ENCODE results near the gene TRRAP. TPM values are rescaled to one million over a fixed set of nuclear protein-coding genes. Genes with fewer than 3 reads are reported as not detected.
"Not testable (repeated sequence)": the region's sequence is repeated elsewhere in the genome, so short reads cannot be mapped to it uniquely, and the experiment has no call there.

The TRRAP gene
- polyA plus RNA-seq, 1 donor from 2014 or later, result 12.9 TPM

DNA sequence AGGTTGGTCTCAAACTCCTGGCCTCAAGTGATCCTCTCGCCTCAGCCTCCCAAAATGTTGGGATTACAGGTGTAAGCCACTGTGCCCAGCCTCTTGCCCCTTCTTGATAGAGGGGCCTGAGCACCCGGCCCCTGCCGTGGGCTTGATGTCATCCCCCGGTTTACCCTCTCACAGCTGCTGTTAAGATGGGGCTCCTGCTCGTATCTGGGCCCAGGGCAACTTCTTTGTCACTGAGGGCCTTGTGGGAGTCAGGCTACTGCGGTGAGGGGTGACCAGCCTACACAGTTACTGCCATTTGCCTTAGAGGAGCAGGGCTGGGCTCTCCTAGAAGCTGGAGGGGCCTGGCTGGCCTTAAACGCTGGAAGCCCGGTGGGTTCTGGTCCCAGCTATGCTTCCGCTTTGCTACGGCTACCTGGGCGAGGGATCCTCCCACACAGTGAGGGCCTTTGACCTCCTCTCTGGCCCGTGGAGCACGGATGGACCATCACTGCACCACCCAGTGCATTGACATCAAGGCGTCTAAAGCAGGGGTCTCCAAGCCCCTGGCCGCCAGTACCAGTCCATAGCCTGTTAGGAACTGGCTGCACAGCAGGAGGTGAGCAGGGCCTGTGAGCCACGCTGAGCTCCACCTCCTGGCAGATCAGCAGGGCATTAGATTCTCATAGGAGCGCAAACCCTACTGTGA is 7.4 kb upstream of the TRRAP start:
- Histone ChIP-seq H3K9me2 (ENCODE audit: insufficient read depth, low read length) (no peaks in the 10 kb centered on the region), H3K79me2 (replicated peaks; ENCODE audit: insufficient read depth, low read length) (no peaks in the 10 kb centered on the region), H3K4me2 (ENCODE audit: low read length) (no peak overlapping the region), H3K27ac (ENCODE audit: low read length) (peak overlapping the region; percentile 86), H2AFZ (ENCODE audit: low read depth, low read length) (no peak overlapping the region), H3K9ac (ENCODE audit: low read length) (peak overlapping the region; percentile 97), H3K27me3 (ENCODE audit: insufficient read depth, low read depth, low read length) (peaks cover 9% of the 10 kb centered on the region), H3F3A (ENCODE audit: insufficient read depth, low read length, poor library complexity, severe bottlenecking) (no peaks in the 10 kb centered on the region), H3K4me3 (ENCODE audit: low read length) (peak overlapping the region; percentile 99), H3K36me3 (ENCODE audit: insufficient read depth, low read length) (no peaks in the 10 kb centered on the region), H4K20me1 (ENCODE audit: insufficient read depth) (no peaks in the 10 kb centered on the region), H3K9me3 (ENCODE audit: low read length) (no peaks in the 10 kb centered on the region)
- TF ChIP-seq EZH2 (IDR thresholded peaks at IDR 0.05; ENCODE audit: borderline replicate concordance, insufficient read depth, low read length, poor library complexity, severe bottlenecking) (no peak), RAD21 (conservative IDR thresholded peaks at IDR 0.05) (no peak), MXI1 (conservative IDR thresholded peaks at IDR 0.05; ENCODE audit: poor library complexity, severe bottlenecking) (no peak), EP300 (conservative IDR thresholded peaks at IDR 0.05; ENCODE audit: poor library complexity, severe bottlenecking) (no peak), POLR2AphosphoS5 (IDR thresholded peaks at IDR 0.05) (no peak), SMC3 (conservative IDR thresholded peaks at IDR 0.05; ENCODE audit: poor library complexity) (no peak), TAF1 (IDR thresholded peaks at IDR 0.05; ENCODE audit: low read depth) (no peak)
- TF ChIP-seq, protein P1, sequence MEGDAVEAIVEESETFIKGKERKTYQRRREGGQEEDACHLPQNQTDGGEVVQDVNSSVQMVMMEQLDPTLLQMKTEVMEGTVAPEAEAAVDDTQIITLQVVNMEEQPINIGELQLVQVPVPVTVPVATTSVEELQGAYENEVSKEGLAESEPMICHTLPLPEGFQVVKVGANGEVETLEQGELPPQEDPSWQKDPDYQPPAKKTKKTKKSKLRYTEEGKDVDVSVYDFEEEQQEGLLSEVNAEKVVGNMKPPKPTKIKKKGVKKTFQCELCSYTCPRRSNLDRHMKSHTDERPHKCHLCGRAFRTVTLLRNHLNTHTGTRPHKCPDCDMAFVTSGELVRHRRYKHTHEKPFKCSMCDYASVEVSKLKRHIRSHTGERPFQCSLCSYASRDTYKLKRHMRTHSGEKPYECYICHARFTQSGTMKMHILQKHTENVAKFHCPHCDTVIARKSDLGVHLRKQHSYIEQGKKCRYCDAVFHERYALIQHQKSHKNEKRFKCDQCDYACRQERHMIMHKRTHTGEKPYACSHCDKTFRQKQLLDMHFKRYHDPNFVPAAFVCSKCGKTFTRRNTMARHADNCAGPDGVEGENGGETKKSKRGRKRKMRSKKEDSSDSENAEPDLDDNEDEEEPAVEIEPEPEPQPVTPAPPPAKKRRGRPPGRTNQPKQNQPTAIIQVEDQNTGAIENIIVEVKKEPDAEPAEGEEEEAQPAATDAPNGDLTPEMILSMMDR (IDR thresholded peaks at IDR 0.05; ENCODE audit: poor library complexity, severe bottlenecking), result no peak
- TF ChIP-seq, protein P2, sequence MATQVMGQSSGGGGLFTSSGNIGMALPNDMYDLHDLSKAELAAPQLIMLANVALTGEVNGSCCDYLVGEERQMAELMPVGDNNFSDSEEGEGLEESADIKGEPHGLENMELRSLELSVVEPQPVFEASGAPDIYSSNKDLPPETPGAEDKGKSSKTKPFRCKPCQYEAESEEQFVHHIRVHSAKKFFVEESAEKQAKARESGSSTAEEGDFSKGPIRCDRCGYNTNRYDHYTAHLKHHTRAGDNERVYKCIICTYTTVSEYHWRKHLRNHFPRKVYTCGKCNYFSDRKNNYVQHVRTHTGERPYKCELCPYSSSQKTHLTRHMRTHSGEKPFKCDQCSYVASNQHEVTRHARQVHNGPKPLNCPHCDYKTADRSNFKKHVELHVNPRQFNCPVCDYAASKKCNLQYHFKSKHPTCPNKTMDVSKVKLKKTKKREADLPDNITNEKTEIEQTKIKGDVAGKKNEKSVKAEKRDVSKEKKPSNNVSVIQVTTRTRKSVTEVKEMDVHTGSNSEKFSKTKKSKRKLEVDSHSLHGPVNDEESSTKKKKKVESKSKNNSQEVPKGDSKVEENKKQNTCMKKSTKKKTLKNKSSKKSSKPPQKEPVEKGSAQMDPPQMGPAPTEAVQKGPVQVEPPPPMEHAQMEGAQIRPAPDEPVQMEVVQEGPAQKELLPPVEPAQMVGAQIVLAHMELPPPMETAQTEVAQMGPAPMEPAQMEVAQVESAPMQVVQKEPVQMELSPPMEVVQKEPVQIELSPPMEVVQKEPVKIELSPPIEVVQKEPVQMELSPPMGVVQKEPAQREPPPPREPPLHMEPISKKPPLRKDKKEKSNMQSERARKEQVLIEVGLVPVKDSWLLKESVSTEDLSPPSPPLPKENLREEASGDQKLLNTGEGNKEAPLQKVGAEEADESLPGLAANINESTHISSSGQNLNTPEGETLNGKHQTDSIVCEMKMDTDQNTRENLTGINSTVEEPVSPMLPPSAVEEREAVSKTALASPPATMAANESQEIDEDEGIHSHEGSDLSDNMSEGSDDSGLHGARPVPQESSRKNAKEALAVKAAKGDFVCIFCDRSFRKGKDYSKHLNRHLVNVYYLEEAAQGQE (IDR thresholded peaks at IDR 0.05; ENCODE audit: borderline replicate concordance), result no peak

DNA sequence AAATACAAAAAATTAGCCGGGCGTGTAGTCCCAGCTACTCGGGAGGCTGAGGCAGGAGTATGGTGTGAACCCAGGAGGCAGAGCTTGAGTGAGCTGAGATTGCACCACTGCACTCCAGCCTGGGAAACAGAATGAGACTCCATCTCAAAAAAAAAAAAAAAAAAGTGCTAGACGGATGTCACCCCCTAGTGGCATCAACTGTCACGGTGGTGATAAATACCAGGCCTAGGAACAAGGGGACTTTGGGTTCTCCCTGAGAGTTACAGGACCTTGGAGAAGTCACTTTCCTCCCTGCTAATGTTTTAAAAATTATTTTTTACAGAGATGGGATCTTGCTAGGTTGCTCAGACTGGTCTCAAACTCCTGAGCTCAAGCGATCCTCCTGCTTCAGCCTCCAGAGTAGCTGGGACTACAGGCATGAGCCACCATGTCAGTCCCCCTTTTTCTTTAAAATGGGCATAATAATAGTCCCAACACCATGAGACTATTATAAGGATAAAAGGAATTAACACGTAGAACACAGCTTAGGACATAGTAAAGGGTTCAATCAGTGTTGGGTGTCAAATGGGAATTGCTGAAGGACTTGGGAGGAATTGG is 5.9 kb upstream of the TRRAP start:
- H3K4me3 ChIP-seq (ENCODE audit: low read length), result no peak overlapping the region
- no peaks in the 10 kb centered on the region for H3K79me2 ChIP-seq (replicated peaks; ENCODE audit: insufficient read depth, low read length)
- no peak overlapping the region for H2AFZ ChIP-seq (ENCODE audit: low read depth, low read length)
- no peak overlapping the region for H3K9ac ChIP-seq (ENCODE audit: low read length)
- H3K9me2 ChIP-seq (ENCODE audit: insufficient read depth, low read length), result no peaks in the 10 kb centered on the region
- no peak overlapping the region for H3K27ac ChIP-seq (ENCODE audit: low read length)
- H3K9me3 ChIP-seq (ENCODE audit: low read length), result no peaks in the 10 kb centered on the region
- H3K4me2 ChIP-seq (ENCODE audit: low read length), result no peak overlapping the region
- TF ChIP-seq RAD21 (conservative IDR thresholded peaks at IDR 0.05), result peak; percentile 28
- TF ChIP-seq, protein P1 (IDR thresholded peaks at IDR 0.05; ENCODE audit: poor library complexity, severe bottlenecking), result peak; percentile 52
- TF ChIP-seq POLR2AphosphoS5 (IDR thresholded peaks at IDR 0.05), result no peak
- TF ChIP-seq, protein P2 (IDR thresholded peaks at IDR 0.05; ENCODE audit: borderline replicate concordance), result no peak
- no peak for TF ChIP-seq SMC3 (conservative IDR thresholded peaks at IDR 0.05; ENCODE audit: poor library complexity)
- H3K36me3 ChIP-seq (ENCODE audit: insufficient read depth, low read length), result no peaks in the 10 kb centered on the region
- H4K20me1 ChIP-seq (ENCODE audit: insufficient read depth), result no peaks in the 10 kb centered on the region
- no peaks in the 10 kb centered on the region for H3F3A ChIP-seq (ENCODE audit: insufficient read depth, low read length, poor library complexity, severe bottlenecking)
- H3K27me3 ChIP-seq (ENCODE audit: insufficient read depth, low read depth, low read length), result peaks cover 9% of the 10 kb centered on the region

DNA sequence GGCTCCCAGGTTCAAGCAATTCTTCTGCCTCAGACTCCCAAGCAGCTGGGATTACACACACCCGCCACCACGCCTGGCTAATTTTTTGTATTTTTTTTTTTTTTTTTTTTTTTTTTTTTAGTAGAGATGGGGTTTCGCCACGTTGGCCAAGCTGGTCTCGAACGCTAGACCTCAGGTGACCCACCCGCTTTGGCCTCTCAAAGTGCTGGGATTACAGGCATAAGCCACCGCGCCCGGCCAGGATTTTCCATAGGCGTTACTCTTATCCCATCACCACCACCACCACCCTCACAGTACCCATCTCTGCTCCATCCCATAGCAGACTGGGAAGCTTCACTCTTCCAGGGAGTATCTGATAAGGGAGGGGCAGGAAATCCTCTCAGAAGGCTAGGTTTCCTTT is 4.7 kb upstream of the TRRAP start:
- H2AFZ ChIP-seq (ENCODE audit: low read depth, low read length); H3F3A ChIP-seq (ENCODE audit: insufficient read depth, low read length, poor library complexity, severe bottlenecking); H3K27me3 ChIP-seq (ENCODE audit: insufficient read depth, low read depth, low read length); H3K27ac ChIP-seq (ENCODE audit: low read length); H3K4me3 ChIP-seq (ENCODE audit: low read length); H3K9ac ChIP-seq (ENCODE audit: low read length); H3K36me3 ChIP-seq (ENCODE audit: insufficient read depth, low read length); H3K4me2 ChIP-seq (ENCODE audit: low read length); H3K79me2 ChIP-seq (replicated peaks; ENCODE audit: insufficient read depth, low read length); H4K20me1 ChIP-seq (ENCODE audit: insufficient read depth); H3K9me3 ChIP-seq (ENCODE audit: low read length); H3K9me2 ChIP-seq (ENCODE audit: insufficient read depth, low read length): not testable (repeated sequence)

Measured in neural cell (in vitro differentiated cells).